Measurements from ENCODE around the gene PGS1.

DNA sequence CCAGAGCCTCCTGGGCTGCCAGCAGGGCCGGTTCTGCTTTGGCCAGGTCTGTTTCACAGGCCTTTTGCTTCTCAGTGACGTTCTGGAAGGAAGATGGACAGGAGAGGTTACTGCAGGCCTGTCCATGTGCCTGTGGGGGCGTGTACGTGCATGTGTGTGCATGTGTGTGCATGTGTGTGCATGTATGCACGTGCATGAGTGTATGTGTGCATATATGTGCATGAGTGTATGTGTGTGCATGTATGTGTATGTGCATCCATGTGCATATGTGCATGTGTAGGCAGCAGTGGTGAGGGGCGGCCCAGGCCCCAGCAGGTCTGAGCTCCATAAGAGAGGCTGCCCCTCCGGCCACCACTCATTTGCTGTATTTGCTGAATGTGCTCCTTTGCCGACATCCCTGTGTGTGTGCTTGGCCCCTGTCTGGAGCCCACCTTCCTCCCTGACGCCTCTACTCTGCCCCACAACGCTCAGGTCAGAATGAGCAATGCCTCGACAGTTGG, 81.8 kb downstream of the PGS1 start:
- TF ChIP-seq, protein P1, sequence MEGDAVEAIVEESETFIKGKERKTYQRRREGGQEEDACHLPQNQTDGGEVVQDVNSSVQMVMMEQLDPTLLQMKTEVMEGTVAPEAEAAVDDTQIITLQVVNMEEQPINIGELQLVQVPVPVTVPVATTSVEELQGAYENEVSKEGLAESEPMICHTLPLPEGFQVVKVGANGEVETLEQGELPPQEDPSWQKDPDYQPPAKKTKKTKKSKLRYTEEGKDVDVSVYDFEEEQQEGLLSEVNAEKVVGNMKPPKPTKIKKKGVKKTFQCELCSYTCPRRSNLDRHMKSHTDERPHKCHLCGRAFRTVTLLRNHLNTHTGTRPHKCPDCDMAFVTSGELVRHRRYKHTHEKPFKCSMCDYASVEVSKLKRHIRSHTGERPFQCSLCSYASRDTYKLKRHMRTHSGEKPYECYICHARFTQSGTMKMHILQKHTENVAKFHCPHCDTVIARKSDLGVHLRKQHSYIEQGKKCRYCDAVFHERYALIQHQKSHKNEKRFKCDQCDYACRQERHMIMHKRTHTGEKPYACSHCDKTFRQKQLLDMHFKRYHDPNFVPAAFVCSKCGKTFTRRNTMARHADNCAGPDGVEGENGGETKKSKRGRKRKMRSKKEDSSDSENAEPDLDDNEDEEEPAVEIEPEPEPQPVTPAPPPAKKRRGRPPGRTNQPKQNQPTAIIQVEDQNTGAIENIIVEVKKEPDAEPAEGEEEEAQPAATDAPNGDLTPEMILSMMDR (IDR thresholded peaks at IDR 0.05), result no peak
- no peak for TF ChIP-seq EZH2 (IDR thresholded peaks at IDR 0.05)
- TF ChIP-seq EZH2phosphoT487 (IDR thresholded peaks at IDR 0.05), result no peak
